Vagina (tissue), 2 donors: Measurements from ENCODE around the gene MERTK.

Experiments used
- POLR2A ChIP-seq, 2 donors: fragments of 450-650 bp; IDR thresholded peaks; one replicate each; pipeline ENCODE4 v1.6.1; 2017; ENCODE audit warnings: antibody characterized with exemption in 2 of 2, mild to moderate bottlenecking in 2 of 2, moderate library complexity in 2 of 2
- POLR2AphosphoS5 ChIP-seq, 2 donors: sonication (generic); formaldehyde crosslinking; IDR thresholded peaks; one replicate each; pipeline ENCODE4 v1.9.0; 2017; ENCODE audit warnings: antibody characterized with exemption in 2 of 2, mild to moderate bottlenecking in 2 of 2, low read depth in 1 of 2; ENCODE audit not compliant: insufficient read depth in 1 of 2
- TF ChIP-seq, protein P1 (sequence below), 3 experiments: fragments of 450-650 bp in 2 of 3; fragments of 200-600 bp in 1 of 3; sonication (generic) in 1 of 3; IDR thresholded peaks; one replicate each; pipeline ENCODE4 v1.5.1; 2017 to 2019; ENCODE audit warnings: antibody characterized with exemption in 3 of 3, mild to moderate bottlenecking in 2 of 3, moderate library complexity in 2 of 3

DNA sequence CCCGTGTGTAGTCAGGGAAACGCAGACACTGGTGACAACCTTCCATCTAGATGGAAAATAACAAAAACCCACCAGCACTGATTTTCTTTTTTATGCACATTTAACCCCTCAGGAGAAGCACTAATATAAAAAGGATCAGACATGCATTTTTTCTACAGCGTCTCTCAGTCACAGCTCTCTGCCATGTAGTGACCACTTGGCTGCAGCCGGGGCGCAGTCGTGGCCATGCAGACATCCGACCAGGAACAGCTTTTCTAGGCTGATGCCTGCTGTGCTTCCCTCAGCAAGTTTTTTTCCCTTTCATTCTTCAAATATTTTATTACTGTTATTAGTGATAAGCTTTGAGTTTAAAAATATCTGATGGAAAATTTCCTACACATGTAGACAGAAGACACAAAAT is 63.3 kb downstream of the MERTK start:
- TF ChIP-seq, protein P1, sequence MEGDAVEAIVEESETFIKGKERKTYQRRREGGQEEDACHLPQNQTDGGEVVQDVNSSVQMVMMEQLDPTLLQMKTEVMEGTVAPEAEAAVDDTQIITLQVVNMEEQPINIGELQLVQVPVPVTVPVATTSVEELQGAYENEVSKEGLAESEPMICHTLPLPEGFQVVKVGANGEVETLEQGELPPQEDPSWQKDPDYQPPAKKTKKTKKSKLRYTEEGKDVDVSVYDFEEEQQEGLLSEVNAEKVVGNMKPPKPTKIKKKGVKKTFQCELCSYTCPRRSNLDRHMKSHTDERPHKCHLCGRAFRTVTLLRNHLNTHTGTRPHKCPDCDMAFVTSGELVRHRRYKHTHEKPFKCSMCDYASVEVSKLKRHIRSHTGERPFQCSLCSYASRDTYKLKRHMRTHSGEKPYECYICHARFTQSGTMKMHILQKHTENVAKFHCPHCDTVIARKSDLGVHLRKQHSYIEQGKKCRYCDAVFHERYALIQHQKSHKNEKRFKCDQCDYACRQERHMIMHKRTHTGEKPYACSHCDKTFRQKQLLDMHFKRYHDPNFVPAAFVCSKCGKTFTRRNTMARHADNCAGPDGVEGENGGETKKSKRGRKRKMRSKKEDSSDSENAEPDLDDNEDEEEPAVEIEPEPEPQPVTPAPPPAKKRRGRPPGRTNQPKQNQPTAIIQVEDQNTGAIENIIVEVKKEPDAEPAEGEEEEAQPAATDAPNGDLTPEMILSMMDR (IDR thresholded peaks at IDR 0.05), result no peak
- TF ChIP-seq POLR2A (IDR thresholded peaks at IDR 0.05), result no peak
- no peak for TF ChIP-seq POLR2AphosphoS5 (IDR thresholded peaks at IDR 0.05; ENCODE audit: insufficient read depth in 1 of 2, low read depth in 1 of 2)
